ENCODE measurements around the gene RACGAP1.

Gene RACGAP1

DNA sequence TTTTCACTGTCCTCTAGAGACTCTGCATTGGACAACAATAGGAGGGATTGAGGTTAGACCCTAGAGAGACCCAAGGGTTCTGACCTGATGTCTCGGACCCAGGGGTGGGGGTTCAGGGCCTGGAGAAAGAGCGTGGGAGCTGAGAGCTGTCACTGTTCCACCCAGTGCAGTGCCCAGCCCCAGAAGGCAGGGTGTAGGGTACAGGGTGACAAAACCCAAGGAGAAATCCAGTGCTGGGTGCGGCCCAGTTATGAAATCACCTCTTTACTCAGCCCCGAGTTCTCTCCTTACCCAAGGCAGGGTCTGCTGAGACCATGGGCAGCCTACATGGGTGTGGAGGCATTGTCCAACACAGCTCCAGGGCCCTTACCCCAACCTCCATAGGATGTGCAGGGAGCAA, 72.1 kb downstream of the RACGAP1 start:
- no peak for DNase-seq

DNA sequence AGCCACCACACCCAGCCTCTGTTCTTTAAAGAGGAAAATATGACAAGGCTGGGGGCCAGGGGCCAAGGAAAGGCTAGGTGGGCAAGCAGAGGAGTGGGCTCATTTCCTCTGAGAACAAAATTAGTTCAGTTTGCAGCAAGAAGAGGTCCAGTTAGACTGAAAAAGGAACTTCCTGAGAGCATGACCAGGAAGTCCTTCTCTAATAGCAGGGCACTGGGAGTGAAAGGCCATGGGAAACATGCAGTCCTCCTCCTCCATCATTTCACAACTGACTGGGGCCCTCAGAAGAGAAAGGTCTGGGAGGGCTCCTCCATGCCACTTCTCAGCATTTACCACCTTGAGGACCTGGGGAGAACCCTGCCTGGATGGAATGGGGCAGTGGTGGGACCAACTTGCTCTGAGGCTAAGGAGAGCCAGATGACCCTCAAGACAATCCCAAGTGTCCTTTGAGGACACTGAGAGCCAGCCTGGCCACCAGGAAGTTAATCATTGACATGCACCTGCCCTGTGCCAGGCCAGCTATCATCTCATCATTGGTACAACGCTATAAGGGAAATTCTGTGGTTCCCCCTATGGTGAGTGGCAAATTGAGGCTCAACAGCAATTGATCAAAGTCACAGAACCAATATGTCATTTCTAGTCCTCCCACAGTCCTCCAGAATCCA, 72.8 kb downstream of the RACGAP1 start:
- DNase-seq: no peak

DNA sequence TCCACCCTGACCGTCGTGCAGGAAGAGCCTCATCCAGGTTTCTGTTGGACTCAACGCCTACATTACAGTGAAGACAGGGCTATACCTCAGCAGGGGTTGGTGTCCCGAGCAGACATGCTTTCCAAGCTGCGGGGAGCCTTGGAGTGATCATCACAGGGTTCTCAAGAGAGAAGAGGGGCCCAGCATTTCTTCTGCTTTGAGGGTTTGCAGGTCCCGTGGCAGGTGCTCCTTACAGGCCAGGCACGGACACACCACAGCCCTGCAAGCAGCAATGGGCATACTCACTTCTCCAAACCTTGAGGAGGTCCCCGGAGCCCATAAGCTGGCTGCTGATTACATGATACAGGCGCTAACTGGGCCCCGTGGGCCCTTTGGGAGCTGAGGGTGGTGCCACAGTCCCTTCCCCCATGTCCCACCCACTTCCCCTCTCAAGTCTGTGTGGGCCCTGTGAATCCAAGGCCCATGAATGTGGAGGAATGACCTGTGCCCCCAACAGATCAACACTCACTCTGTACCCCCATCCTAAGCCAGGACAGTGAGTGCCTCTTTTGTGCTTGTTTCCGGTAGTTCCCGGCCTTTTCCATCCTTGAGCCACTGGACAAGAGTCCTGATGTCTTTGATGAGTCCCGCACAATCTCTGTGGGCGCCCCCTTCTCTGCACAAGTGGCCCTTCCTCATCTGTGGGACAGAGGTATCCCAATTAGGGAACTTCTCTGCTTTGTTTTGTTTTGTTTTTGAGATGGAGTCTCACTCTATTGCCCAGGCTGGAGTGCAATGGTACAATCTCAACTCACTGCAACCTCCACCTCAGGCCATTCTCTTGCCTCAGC, 73.7 kb downstream of the RACGAP1 start:
- no peak for DNase-seq

DNA sequence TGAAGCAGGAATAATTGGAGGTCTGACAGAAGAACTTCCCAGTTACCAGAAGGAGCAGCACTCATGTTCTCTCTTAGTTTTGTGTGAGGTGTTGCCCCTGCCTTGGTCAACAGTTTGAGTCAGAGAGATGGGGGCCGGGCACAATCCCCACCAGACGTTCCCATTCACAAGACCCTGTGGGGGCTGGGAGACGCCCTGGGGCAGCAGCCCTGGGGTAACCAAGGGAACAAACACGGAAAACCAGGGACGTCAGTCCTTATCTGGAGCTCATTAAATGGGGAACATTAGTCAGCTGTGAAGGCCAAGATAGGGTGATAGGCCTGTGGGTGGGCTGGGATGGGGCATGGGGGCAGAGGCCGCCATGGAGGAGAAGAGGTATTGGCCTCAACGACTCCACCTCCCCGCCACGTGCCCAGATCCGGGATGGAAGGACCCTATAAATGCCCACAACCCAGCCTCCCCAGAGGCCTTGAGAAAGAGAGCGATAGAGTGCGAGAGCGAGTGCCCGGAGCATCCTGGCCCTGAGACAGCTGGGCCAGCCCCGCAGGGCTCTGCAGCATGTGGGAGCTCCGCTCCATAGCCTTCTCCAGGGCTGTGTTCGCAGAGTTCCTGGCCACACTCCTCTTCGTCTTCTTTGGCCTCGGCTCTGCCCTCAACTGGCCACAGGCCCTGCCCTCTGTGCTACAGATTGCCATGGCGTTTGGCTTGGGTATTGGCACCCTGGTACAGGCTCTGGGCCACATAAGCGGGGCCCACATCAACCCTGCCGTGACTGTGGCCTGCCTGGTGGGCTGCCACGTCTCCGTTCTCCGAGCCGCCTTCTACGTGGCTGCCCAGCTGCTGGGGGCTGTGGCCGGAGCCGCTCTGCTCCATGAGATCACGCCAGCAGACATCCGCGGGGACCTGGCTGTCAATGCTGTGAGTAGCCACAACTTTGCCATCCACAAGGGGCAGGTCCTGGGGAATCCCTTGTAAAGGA, 74.7 kb downstream of the RACGAP1 start, which contains the start of gene AQP2:
Gene AQP2 (plus strand): TSS at position 465 of the 979 bp plus-strand sequence. CDS start 94 bp downstream, at position 559.
- no peak for DNase-seq

DNA sequence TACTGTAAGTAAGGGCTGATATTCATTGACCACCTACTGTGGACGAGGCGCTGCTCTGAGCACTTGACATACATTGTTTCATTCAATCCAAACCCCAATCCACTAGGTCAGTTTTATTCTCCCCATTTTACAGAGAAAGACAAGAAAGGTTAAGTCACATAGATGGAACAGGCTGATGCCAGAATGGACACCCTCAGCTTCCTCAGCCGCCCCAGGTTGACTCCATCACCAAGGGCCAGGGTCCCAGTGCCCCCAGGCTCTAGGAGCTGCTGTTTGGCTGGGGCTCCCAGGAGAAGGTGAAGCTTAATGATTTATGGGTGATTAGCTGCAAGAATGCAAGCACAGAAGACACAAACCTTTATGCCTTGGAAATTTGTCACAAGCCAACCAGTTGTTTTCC, 75.4 kb downstream of the RACGAP1 start:
- DNase-seq: no peak

DNA sequence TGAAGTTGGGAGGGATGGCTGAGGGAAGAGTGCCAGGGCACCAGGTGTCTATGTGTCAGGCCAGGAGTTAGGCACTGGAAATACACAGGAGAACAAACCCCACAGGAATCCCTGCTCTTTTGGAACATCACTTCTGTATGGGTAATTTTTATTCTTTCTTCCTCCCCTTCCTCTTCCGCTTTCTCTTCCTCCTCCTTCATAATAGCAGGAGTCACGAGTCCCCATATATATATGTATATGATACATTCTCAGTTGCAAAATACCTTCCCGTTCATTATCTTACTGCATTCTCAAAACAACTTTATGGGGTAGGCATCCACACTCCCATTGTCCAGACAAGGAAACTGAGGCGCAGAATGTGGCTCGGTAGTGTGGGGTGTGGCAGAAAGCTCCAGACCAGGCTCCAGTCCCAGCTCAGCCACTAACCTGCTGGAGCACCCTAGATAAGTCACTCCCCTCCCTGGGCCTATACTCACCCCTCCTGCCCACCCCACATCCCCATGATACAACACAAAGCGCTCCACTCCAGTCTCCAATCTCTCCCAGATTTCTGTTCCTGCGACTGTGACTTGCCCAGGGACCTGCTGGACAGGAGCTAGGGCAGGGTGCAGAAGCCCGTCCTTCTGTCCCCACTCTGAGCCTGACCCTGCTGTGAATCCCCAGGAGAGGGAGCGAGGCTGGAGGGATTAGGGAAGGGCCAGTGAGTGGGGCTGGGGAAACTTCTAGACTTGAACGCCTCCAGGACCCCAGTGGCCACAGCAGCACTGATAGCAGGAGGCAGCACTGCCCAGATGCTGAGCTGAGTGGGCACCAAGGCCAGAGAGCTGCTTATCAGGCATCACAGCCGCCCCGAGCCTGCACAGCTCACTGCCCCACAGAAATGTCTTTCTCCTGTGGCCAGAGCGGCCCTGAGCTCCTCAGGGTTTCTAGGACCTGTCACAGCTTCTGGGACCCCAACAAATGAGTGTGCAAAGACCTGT, 76.1 kb downstream of the RACGAP1 start:
- no peak for DNase-seq

DNA sequence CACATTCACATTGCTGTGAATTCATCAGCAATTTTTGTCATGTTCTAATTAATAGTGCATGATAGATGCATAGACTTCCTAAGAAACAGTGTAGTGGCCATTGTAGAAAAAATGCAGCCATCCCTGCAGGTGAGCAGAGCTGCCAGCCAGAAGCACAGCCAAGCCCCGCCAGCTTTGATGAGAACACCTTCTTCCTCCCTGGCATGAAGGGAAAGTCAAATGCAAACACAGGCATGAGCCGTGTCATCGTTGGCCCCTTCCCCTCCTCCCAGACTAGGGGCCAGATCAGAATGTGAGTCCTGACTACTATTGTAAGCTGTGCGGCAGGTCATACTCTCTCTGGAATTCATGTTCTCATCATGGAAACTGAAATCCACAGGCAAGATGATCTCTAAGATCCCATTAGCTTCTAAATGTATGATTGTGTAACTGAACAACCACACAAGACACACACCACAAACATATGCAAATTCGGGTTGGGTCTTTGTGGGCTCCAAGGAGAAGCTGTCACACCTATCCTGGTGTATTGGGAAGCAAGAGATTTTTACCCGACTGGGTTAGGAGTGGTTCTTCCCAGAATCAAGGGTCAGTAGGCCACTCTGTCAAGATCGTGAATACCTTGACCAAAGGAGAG, 77.6 kb downstream of the RACGAP1 start:
- DNase-seq: no peak

DNA sequence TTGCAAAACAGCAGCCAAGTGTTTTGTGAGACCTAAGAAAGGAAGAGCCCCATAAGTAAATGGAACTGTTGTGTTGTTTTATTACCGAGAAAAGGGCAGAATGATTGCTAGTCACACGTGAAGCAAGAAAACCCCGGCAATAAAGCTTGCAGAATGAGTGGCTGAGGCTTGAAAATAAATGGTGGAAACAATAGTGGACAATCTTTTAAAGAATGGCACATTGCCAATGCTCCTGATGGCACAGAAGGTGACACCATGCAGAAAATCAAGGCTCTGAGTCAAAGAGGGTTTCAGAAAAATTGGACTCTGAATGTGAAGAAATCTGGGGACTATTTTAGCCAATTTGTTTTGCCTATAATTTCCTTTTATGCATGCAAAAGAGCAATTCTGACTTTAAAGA, 78.8 kb downstream of the RACGAP1 start:
- no peak for DNase-seq

DNA sequence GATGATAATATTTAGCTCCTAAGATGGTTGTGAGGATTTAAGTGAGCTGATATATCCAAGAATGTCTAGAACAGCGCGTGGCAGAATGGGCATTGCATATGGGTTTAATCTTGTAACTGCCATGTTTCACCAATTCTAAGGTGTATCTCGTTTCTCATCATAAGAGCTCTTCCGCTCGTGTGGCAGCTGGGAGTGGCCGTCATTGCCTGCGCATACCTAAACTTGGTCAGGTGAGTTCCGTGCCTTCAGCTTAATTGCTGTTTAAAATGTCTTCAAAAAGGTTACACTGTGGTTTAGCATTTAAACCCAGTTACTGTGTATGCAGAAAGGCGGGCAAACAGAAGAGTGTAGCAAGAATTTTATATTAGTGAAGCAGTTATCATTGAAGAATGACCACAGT, 79.2 kb downstream of the RACGAP1 start:
- no peak for DNase-seq

DNA sequence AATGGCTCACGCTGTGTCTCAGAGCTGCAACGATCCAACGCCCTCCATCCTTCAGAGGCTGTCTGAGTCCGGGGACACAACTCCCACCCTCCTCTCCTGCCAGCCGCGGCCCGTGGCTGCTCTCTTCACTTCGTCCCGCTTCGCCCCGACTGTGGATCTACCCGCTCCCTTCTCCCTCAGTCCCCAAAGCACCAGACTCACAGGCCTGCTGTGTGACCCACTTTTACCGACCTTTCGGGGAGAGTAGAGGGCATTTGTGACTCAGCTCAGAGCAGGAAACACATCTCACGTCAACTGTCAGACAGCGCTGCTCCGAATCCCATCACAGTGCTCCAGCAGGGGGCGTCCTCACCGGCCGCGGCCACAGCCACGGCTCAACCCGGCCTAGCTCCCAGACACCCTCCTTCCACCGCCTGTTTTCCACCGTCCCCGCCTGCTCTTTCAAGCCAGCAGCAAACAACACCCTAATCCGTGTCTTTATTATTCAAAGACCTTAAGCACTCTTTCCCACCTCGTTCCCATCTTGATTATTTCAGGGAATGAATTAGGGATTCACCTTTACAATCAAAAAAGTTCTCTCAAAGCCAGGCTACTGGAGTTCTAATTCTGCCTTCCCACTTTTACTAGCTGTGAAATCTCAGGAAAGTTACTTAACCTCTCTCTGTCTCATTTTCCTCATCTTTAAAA, 79.8 kb downstream of the RACGAP1 start:
- DNase-seq: peak; percentile 91 to 92

DNA sequence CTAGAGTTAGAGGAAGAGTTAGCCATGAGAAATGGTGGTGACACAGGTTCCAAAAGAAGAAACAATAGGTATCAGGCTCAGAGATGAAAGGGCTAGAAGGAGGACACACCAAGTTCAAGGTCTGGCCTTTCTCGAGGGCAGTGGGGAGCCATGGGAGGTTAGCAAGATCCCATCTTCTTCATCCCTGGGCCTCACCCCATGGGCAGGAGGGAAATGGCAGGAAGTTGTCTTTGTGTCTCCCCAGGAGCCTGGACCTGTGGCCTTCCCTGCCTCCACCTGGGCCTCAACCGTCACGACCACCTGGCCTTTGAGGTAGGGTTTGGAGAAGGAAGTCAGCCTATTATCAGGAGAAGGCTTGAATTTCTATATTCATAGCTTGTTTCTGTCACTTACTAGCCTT, 80.6 kb downstream of the RACGAP1 start:
- DNase-seq: no peak

DNA sequence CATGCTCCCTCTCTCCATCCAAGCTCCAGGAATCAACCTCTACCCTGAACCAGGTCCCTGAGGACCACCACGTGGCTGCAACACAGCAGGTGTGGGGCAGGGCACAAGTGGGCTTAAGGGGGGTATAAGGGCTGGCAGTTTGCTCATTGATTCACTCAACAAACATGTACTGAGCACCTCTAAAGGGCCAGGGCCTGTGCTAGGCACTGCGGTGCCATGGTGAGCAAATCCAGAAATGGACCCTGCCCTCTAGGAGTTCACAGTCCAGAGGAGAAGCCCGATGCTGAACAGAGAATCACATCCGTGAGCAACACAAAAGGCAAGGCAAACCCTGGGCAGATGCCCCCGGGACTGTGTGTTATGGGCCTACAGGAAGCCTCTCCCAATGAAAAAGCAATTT, 81.2 kb downstream of the RACGAP1 start:
- DNase-seq: no peak

DNA sequence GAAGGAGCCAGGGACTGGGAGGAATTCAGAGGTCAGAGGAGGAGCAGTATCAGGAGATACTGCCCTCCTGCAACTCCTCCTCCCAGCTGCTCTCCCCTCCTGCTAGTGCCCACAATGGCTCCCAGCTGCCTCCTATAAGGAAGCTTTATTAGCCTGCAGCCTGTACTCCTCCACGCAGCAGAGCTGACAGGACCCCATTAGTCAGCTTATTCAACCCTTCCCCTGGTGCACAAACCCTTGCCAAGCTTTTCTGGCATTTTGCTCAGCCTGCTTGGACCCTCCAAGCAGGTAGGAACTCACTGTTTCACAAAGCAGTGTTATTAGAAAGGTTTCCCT, 81.7 kb downstream of the RACGAP1 start:
- DNase-seq: no peak

DNA sequence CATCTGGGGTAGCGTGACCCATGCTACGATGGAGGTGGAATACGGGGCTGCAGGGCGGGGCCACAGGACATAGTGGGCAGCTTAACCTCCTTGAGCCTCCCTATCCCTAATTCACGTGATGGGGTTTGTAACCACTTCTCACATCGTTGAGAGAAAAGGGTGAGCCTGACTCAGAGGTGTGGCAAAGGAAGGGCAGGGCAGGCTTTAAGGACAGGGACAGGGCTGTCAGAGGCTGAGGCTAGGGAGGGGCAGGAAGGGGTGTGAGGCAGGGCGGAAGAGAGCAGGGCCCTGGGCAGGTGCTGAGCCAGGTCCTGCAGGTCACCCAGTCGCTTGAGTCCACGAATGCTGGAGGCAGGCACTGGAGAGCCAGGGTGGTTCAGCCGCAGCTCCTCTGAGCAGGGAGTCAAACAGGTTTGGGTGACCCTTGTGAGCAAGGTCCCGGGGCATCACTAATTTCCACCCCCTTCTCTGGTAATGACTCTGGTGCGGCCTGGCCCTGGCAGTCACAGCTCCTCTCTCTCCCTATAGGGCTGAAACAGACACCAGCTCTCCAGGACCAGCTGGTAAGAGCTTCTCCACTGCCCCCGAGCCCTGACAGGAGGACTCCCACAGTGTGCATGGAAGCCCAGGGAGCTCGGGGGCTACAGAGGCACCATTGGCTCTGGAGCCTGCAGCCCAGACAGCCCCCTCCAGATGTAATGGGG, 82.2 kb downstream of the RACGAP1 start:
- no peak for DNase-seq

DNA sequence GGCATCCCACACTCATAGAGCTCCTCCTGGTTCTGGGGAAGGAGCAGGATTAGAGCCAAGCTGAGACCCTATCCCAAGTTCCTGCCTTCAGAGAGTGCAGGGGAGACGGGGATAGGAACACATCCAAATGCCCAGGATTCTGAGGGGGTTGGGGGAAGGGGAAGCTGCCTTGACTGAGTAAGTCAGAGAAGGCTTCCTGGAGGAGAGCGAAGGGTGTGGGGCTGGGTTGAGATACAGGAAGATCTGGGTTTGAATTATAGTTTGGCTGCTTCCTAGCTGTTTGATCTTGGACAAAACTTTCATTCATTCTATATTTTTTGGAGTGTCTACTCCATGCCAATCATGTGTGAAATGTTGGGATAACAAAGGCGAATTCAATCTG, 82.8 kb downstream of the RACGAP1 start:
- DNase-seq: no peak

DNA sequence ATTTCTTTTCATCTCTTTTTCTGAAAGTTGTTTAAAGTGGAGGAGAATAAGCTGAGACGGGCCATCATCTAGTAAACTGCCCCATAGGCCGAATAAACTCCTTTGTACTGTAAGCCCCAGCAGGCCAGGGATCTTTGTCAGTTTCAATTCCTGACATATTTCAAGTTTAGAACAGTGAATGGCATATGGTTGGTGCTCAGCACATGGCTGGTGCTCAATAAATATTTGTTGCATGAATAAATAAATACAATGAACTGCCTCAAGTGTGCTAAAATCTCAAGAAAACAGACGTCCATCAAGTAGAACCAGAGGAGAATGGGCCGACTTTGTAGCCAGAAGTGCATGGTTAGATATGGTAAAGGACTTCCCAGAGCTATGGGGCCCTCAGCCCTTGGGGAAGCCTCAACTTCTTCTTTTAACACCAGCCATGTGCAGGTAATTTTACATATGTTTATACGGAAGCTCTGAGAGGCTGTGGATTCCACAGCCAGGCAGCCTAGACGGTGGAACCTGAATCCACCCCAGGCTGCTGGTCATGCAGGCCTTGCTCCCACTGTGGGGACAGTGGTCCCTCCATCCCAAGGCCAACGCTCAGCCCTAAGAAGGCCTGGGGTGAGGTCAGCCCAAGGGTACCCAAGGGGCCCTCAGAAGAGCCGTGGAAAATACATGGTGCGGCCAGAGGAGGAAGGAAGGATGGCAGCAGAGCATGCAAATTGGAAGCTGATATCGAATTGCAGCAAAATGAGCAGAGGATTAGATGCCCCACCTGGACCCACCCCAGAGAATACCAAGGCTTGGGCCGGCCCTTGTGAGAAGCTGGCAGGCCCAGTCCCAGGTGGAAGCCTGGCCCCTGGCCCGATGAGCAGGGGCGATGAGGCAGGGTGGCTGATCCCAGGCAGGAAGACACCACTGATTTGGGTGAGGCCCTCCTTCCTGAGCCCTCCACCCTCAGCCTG, 83.5 kb downstream of the RACGAP1 start:
- DNase-seq: no peak

DNA sequence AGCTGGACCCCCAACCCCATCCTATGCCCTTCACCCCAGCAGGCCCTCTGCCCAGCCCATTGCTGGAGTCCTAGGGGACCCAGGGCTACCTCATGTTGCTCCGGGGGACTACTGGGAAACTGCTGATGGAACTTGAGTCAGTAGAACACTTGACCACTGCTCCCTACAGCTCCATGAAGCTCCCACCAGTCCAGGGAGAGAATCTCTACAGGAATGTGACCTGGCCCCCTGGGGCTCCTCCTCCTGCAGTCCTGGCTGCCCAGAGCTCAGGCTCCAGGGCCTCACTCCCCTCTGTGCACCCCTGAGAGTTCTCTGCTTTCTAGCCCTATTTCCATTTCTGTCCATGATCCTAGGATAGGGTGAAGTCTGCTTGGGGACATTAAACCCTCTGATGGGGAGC, 85.6 kb downstream of the RACGAP1 start:
- DNase-seq: no peak

DNA sequence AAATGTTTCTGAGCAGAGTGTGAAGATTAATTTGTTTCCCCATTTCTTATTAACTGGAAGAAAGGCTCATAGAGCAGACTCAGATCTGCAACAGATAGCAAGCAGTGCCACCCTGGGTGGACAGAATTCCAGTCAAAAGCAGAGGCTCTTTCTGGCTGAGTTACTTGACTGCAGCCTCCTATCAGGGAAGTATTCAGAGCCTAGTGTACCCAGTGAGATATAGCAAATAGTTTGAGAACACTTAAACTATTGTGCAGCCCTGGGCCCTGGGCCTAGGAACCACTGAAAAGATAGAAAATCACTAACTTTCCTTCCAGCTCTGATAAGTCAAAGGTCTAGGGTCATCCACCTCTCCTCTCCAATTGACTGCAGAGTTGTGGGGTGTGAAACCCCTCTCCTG, 86.0 kb downstream of the RACGAP1 start:
- DNase-seq: no peak

All from stimulated activated CD4-positive, alpha-beta T cell treated with anti-CD3 and anti-CD28 coated beads, Interleukin-2, amount 100 ng/mL, for 48 hours (primary cell).